Ovary (tissue), 9 donors: ENCODE measurements around the gene ILF3. TPM values are rescaled to one million over a fixed set of nuclear protein-coding genes. Genes with fewer than 3 reads are reported as not detected.

Source experiments
- DNase-seq, 5 donors: peaks; one replicate each; pipeline ENCODE4 v3.0.0-alpha.2; 2019 to 2020
- H3K27ac ChIP-seq, 2 donors: fragments of 200-600 bp; one replicate each; pipeline versions ENCODE4 v1.5.1 to v1.8.0; 2019 to 2022
- H3K27me3 ChIP-seq: fragments of 200-600 bp; one replicate; pipeline ENCODE4 v1.8.0; 2022
- H3K36me3 ChIP-seq: fragments of 200-600 bp; sonication (generic); one replicate; pipeline ENCODE4 v1.5.1; 2019
- H3K4me1 ChIP-seq: one replicate; pipeline ENCODE4 v1.8.1; 2013; ENCODE audit warnings: mild to moderate bottlenecking, moderate library complexity; ENCODE audit not compliant: insufficient read depth
- H3K4me3 ChIP-seq: fragments of 200-600 bp; sonication (generic); one replicate; pipeline ENCODE4 v1.5.1; 2017
- H3K9me3 ChIP-seq, 2 donors: fragments of 200-600 bp in 1 of 2; sonication (generic) in 1 of 2; one replicate each; pipeline versions ENCODE4 v1.5.1 to v1.8.1; 2013 to 2019; ENCODE audit warnings: mild to moderate bottlenecking in 1 of 2, moderate library complexity in 1 of 2
- EP300 ChIP-seq: sonication (generic); formaldehyde crosslinking; IDR thresholded peaks from one replicate; pipeline ENCODE4 v1.6.1; 2017; ENCODE audit warnings: antibody characterized with exemption
- POLR2A ChIP-seq: fragments of 450-650 bp; IDR thresholded peaks from one replicate; pipeline ENCODE4 v1.6.1; 2017; ENCODE audit warnings: antibody characterized with exemption, mild to moderate bottlenecking, moderate library complexity
- WGBS, 3 donors: extraction: QIAGEN DNeasy Blood & Tissue Kit in 1 of 3; methylation state at CpG; one replicate each; pipeline versions ENCODE4 v1.1.5 to v1.1.7; 2013 to 2017; 5-methylcytosine and 5-hydroxymethylcytosine counted together
- intact Hi-C, 4 donors: fragments of 100-400 bp; cut with DNase I; formaldehyde crosslinking; loops; one replicate each; pipeline versions ENCODE4 v1.11.0 to v1.15.1; 2022 to 2023
- polyA plus RNA-seq, 2 donors: library from polyadenylated mRNA; stranded (reverse); fragments of 200-250 nt in 1 of 2; fragments of 350-450 nt in 1 of 2; fragmentation: Illumina TruSeq in 1 of 2; extraction: RNeasy Lipid Tissue Mini Kit (QIAGEN cat#74804) in 1 of 2; gene quantifications; one replicate each; pipeline ENCODE4 v1.2.3, GENCODE V29; 2013 to 2014
- total RNA-seq, 7 donors: library from RNA; depleted of rRNA in 2 of 7; stranded (reverse); fragments of >200 nt in 2 of 7; fragmentation: NEBNext Ultra II Directional in 3 of 7; extraction: Animal tissue kit (Norgen Biotek cat#: 25700) in 3 of 7; gene quantifications; one replicate each; pipeline versions ENCODE4 v1.1.0 to v1.2.4, GENCODE V29; 2016 to 2023
- TF ChIP-seq, protein P1 (sequence below), 3 donors: fragments of 450-650 bp in 2 of 3; fragments of 200-600 bp in 1 of 3; IDR thresholded peaks; one replicate each; pipeline versions ENCODE4 v1.5.1 to v1.8.0; 2016 to 2022; ENCODE audit warnings: antibody characterized with exemption in 3 of 3, mild to moderate bottlenecking in 1 of 3
- donor health status: DM: no; HTN: no; CAD: no; lungs with moderate emphysema.
- donor health status: DM: no; HTN: no; CAD: no.
- donor health status: Bipolar disorder and iron deficiency.
- donor health status: DM: yes; HTN: yes; CAD: no.
- donor health status: DM: no; HTN: no; CAD: no.
- donor health status: DM: yes; HTN: yes; CAD: no.

ILF3 gene
- total and polyA plus RNA-seq, 9 donors, result 90.0 to 295 (median 227) TPM

DNA sequence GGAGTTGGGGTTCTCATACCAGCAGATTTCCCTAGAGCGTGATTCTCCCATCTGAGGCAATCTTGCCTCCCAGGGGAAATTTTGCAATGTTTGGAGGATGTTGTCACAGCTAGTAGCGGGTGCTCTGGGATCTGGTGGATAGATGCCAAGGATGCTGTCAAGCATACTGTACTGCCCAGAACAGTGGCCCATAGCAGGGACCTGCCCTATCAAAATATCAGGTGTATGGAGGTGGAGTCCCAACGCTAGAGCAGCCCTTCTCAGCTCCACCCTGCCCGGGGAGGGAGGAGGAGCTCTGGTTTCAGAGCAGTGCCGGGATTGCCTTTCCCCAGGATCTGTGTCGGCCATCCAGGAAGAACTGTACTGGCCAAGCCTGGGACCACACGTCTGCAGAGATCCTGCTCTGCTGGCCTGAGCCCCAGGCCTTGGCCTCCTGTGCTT lies 36.2 kb downstream of the ILF3 start:
- peak in 2 of 5 donors; percentile 30 to 72 for DNase-seq
- no peak overlapping the region for H3K27ac ChIP-seq
- no peaks in the 10 kb centered on the region for H3K36me3 ChIP-seq
- intact Hi-C loops, result loop anchor here in 1 of 4 donors (5.0 kb wide), 1 partner anchor 108 kb away; no protein-coding TSS in a partner anchor
- no peaks in the 10 kb centered on the region for H3K9me3 ChIP-seq
- H3K4me3 ChIP-seq, result no peak overlapping the region
- no peaks in the 10 kb centered on the region for H3K27me3 ChIP-seq
- peaks cover 3% of the 10 kb centered on the region for H3K4me1 ChIP-seq
- TF ChIP-seq POLR2A (no peak), EP300 (no peak)
- TF ChIP-seq, protein P1, sequence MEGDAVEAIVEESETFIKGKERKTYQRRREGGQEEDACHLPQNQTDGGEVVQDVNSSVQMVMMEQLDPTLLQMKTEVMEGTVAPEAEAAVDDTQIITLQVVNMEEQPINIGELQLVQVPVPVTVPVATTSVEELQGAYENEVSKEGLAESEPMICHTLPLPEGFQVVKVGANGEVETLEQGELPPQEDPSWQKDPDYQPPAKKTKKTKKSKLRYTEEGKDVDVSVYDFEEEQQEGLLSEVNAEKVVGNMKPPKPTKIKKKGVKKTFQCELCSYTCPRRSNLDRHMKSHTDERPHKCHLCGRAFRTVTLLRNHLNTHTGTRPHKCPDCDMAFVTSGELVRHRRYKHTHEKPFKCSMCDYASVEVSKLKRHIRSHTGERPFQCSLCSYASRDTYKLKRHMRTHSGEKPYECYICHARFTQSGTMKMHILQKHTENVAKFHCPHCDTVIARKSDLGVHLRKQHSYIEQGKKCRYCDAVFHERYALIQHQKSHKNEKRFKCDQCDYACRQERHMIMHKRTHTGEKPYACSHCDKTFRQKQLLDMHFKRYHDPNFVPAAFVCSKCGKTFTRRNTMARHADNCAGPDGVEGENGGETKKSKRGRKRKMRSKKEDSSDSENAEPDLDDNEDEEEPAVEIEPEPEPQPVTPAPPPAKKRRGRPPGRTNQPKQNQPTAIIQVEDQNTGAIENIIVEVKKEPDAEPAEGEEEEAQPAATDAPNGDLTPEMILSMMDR (IDR thresholded peaks at IDR 0.05), result no peak
- WGBS, 3 donors, result 38 to 48% (median 40%) methylated on average over 7 of the region's 7 CpGs

DNA sequence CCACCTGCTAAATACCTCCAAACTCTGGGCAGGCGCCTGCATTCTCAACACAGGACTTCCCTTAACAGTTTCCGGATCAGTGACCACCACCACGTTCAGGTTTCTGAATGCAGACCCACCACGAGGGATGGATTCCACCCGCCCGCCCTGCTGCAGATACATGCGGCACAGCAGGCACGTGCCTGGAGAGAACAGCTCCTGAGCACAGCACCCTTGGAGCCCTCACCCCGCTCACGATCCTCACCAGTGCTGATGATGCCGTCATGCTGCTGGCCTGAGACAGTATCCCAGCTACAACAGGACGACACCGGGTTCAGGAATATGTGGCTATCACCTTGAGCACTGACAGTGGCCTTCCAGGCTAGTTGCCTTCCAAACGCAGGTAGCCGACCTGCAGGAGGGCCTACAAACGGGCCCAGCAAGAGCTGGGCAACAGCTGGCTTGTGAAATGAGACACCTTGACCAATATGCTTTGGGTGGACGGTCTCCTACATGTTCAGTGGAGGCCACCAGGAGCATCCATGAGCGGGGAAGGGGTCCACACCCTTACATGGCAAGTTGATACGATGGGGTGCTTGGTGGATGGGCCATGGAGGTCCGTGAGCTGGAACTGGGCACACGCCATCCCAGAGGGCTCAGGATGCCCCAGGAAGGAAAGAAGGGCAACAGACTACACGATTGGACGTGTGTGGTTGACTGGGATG lies 37.2 kb downstream of the ILF3 start:
- H3K27ac ChIP-seq, result no peak overlapping the region
- intact Hi-C loops, result loop anchor here in 1 of 4 donors (5.0 kb wide), 1 partner anchor 109 kb away; no protein-coding TSS in a partner anchor
- 74 to 79% (median 77%) methylated on average over 23 of the region's 23 CpGs for WGBS, 3 donors
- no peak overlapping the region for H3K4me3 ChIP-seq
- DNase-seq, result no peak
- TF ChIP-seq POLR2A, result no peak
- TF ChIP-seq EP300, result no peak
- TF ChIP-seq, protein P1 (IDR thresholded peaks at IDR 0.05), result no peak
- no peaks in the 10 kb centered on the region for H3K9me3 ChIP-seq
- H3K4me1 ChIP-seq, result peaks cover 6% of the 10 kb centered on the region
- H3K36me3 ChIP-seq, result no peaks in the 10 kb centered on the region
- H3K27me3 ChIP-seq, result no peaks in the 10 kb centered on the region

DNA sequence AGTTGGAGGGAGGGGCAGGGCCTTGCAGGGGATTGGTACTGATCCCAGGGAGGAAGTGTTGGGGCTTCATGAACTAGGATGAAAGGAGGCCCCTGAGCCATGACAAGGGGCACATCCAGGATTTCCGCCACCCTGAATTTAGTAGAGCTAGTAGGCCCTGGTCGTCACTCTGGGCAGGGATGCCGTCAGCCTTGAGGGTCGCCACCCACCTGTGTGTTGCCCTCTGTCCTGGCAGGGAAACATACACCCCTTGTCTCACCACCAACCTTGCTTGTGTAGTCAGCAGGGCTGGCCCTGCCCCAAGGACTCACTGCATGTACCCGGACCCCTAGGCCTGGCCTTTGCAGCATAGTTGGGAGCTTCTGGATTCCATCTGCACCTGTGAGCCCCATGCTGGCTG lies 37.7 kb downstream of the ILF3 start:
- Histone ChIP-seq H3K36me3 (no peaks in the 10 kb centered on the region), H3K27me3 (no peaks in the 10 kb centered on the region), H3K27ac (no peak overlapping the region), H3K9me3 (no peaks in the 10 kb centered on the region), H3K4me3 (no peak overlapping the region), H3K4me1 (peaks cover 6% of the 10 kb centered on the region)
- no peak for DNase-seq
- intact Hi-C loops, result loop anchor here in 1 of 4 donors (5.0 kb wide), 1 partner anchor 110 kb away; no protein-coding TSS in a partner anchor
- 70 to 83% (median 80%) methylated on average over 5 of the region's 5 CpGs for WGBS, 3 donors
- no peak for TF ChIP-seq EP300

DNA sequence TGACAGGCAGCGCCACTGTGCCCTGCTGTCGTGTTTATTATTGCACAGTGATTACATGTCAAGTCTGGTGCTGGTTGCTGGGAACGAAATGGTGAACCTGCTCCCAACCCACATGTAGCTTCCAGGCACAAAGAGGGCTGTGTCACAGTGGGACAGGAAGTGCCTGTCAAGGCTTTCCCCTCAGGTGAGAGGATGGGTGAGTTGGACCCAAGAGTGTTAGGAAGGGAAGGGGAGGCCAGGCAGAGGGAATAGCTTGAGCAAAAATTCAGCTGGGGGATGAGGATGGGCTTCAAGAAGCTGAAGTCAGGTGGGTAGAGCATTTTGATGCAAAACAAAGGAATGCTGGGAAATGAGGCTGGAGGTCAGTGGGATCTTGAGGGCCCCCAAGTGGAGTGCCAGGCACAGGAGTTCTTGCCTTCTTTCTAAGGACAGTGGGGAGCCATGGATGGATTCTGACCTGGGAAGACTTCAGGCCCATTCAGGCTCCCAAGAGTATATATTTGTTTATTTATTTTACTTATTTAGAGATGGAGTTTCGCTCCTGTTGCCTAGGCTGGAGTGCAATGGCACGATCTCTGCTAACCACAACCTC lies 38.6 kb downstream of the ILF3 start:
- Histone ChIP-seq H3K27me3 (no peaks in the 10 kb centered on the region), H3K9me3 (no peaks in the 10 kb centered on the region), H3K36me3 (no peaks in the 10 kb centered on the region), H3K27ac (no peak overlapping the region), H3K4me3 (no peak overlapping the region), H3K4me1 (peaks cover 6% of the 10 kb centered on the region)
- WGBS, 3 donors, result 82 to 87% (median 86%) methylated on average over 5 of the region's 5 CpGs
- no peak for TF ChIP-seq POLR2A
- TF ChIP-seq EP300, result no peak
- TF ChIP-seq, protein P1 (IDR thresholded peaks at IDR 0.05), result no peak
- no peak for DNase-seq
- intact Hi-C loops, result loop anchor here in 1 of 4 donors (5.0 kb wide), 1 partner anchor 110 kb away; no protein-coding TSS in a partner anchor
